Measurements from ENCODE around the gene VNN1.

Gene VNN1

GRCh38 chr6:132634796-132635195 lies 79.1 kb downstream of the VNN1 start:
- Mint-ChIP-seq H3K27ac (no peak overlapping the region), H3K9me3 (peaks cover 15% of the 10 kb centered on the region), H3K4me1 (no peaks in the 10 kb centered on the region), H3K27me3 (ENCODE audit: low read depth) (peaks cover 5% of the 10 kb centered on the region), H3K36me3 (ENCODE audit: low read depth) (no peaks in the 10 kb centered on the region), H3K4me3 (no peak overlapping the region)
- TF ChIP-seq, protein P1, sequence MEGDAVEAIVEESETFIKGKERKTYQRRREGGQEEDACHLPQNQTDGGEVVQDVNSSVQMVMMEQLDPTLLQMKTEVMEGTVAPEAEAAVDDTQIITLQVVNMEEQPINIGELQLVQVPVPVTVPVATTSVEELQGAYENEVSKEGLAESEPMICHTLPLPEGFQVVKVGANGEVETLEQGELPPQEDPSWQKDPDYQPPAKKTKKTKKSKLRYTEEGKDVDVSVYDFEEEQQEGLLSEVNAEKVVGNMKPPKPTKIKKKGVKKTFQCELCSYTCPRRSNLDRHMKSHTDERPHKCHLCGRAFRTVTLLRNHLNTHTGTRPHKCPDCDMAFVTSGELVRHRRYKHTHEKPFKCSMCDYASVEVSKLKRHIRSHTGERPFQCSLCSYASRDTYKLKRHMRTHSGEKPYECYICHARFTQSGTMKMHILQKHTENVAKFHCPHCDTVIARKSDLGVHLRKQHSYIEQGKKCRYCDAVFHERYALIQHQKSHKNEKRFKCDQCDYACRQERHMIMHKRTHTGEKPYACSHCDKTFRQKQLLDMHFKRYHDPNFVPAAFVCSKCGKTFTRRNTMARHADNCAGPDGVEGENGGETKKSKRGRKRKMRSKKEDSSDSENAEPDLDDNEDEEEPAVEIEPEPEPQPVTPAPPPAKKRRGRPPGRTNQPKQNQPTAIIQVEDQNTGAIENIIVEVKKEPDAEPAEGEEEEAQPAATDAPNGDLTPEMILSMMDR (IDR thresholded peaks at IDR 0.05; ENCODE audit: unreplicated experiment in 3 of 3), result no peak

DNA sequence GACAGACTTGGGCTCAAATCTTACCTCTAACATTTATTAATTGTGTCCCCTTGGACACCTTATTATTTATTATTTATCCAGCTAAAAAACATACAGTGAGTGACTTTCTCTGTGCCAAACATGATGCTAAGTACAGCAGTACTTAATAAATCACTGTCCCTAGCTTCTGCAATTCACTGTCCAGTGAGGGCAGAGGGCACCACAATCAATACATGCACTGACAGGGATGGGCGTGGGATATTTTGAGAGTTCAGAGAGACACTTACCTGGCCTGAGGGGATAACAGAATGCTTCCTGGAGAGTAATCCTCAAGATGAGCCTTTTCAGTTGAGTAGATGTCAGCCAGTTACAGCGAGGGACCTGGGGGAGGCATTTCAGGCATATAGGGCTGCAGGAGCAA lies 80.5 kb downstream of the VNN1 start:
- Mint-ChIP-seq H3K36me3 (ENCODE audit: low read depth) (no peaks in the 10 kb centered on the region), H3K27ac (no peak overlapping the region), H3K4me1 (no peaks in the 10 kb centered on the region), H3K9me3 (peaks cover 17% of the 10 kb centered on the region), H3K27me3 (ENCODE audit: low read depth) (peaks cover 5% of the 10 kb centered on the region), H3K4me3 (no peak overlapping the region)
- TF ChIP-seq, protein P1 (IDR thresholded peaks at IDR 0.05; ENCODE audit: unreplicated experiment in 3 of 3), result no peak

Data from nephron (organoid).